GM18867 (cell line): Measurements from ENCODE around the gene GGA1.
"Not testable (repeated sequence)": the region's sequence is repeated elsewhere in the genome, so short reads cannot be mapped to it uniquely, and the experiment has no call there.

Experiments
- ATAC-seq: cut with Tn5 transposase; IDR thresholded peaks from one replicate; pipeline ENCODE4 v1.9.1; 2021; ENCODE audit warnings: mild to moderate bottlenecking, moderate library complexity; ENCODE audit not compliant: unreplicated experiment

GGA1 gene

DNA sequence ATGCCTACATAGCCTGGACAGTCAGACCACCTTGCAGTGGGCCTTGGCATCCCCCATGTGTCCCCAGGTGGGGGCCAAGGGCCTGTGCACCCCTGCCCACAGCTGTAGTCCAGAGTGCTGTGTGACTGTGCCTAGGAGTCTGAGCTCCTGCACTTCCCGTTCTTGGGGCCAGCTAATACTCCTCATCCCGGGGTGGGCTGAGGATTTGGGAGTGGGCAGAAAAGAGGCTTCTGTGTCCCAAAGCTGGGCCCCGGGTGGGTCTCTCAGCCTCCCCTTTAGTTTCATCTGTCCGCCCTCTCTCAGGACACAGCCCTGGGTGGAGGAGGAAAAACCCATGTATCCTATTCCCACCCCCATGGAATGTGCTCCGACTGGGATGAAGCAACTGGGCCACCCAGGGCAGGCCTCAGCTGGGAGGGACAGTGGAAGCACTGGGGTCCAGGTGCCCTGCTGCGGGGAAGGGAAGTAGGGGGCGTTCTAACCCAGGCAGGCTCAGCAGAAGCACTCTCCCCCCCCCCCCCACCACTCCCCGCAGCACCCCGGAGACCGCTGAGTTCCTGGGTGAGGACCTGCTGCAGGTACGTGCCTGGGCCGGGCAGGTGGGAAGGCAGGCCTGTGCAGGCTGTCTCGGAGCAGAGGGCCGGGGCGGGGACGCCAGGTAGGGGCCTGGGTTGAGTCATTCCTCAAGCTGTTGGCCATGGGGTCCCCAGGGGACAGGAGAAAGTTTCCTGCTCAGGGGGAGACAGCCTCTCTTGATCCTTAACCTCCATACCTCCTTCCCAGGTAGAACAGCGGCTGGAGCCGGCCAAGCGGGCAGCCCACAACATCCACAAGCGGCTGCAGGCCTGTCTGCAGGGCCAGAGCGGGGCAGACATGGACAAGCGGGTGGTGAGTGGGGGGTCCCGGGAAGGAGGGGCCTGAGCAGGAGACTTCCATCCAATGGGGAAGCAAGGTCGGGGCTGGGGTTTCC, 32.2 kb downstream of the GGA1 start:
- ATAC-seq = no peak

DNA sequence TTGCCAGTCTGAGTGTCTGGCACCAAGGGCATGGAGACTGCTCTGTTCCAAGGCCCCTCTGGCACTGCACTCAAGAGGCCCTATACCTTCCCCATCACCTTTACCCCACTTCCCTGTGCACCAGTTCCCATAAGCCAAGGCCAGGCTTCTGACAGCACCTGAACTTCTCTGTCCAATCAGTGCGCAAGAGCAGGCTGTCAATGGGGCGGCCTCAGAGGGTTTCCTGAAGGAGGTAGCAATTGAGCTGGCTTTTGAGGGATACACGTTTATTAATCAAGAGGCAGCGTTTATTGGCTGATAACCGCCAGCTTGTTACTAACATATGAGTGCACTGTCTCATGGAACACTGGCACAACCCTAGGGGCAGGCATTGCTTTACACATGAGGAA, 32.9 kb downstream of the GGA1 start:
- no peak for ATAC-seq

DNA sequence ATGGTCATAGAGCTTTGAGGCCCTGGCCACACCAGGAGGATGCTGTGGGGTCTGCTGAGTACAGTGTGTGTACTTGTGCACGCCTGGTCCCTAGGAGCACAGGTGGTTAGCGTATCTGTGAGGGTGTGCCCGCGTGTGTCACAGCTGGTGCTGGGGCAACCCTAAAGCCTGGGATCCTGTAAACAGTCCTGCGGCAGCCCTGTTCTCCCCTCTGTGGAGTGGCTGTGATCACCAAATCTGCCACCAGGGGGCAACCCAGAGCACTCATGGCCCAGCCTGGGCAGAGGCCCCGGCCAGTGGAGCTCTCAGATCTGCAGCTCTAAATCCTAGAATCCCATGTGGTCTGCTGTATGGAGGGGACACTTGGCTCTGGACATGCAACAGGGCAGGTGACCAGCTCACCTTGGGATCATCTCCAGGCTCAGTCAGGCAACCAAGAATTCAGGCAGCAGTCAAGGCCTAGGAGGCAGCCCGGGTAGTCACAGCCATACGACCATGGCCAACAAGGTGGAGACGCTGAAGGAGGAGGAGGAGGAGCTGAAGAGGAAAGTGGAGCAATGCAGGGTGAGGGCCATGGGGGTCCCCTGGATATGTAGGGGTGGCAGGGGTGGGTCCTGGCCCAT, 34.7 kb downstream of the GGA1 start:
- no peak for ATAC-seq

DNA sequence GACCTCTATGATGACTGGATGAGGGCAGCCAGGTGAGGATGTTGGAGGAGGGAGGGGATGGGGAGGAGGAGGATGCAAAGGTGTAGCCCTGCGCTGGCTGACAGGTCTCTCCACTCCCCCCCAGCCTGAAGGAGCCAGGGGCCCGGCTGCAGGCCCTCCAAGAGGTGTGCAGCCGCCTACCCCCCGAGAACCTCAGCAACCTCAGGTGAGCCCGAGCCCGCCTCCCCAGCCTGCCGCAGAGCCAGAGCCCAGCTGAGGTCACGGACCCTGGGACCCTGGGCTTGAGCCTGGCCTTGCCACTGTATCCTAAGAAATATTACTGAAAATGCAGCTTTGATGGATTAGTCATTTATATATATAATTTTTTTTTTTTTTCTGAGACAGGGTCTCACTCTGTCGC, 38.7 kb downstream of the GGA1 start:
- no peak for ATAC-seq

DNA sequence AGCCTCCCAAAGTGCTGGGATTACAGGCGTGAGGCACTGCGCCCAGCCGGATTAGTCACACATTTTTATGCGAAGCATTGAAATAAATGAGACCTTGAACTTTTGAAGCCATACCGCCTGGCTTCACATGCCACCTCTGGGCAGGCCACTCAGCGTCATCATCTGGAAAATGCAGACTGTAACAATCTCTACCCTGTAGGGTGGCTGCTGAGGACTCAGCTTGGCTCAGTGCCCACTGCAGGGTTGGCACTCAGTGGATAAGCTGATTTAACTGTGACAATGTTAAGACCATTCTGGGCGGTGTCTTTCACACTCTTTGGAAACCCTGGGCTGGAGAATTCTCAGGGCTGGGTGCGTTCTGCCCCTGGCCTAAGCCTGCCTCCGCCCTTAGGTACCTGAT, 39.3 kb downstream of the GGA1 start:
- ATAC-seq = no peak

DNA sequence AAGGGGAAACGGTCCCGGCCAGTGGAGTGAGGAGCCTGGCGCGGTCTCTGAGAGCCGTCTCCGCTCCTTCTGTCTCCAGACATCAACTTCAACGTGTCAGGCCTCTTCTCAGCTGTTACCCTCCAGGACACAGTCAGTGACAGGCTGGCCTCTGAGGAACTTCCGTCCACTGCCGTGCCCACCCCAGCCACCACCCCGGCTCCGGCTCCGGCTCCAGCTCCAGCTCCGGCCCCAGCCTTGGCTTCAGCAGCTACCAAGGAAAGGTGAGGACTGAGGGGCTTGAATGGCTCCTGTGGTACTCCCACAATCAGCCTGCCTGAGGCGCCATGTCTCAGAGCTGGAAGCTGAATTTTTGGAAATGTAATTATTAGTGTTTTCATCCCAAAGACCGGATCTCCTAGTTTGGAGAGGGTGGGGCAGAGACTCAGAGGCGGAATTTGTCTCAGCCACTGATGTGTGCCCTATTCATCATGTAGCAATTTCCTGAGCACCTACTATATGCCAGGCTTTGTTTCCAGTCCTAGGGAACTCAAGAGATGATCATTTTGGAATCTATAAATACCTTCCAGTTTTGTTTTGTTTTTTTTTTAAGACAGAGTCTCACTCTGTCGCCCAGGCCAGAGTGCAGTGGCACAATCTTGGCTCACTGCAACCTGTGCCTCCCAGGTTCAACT, 42.0 kb downstream of the GGA1 start:
- no peak for ATAC-seq

DNA sequence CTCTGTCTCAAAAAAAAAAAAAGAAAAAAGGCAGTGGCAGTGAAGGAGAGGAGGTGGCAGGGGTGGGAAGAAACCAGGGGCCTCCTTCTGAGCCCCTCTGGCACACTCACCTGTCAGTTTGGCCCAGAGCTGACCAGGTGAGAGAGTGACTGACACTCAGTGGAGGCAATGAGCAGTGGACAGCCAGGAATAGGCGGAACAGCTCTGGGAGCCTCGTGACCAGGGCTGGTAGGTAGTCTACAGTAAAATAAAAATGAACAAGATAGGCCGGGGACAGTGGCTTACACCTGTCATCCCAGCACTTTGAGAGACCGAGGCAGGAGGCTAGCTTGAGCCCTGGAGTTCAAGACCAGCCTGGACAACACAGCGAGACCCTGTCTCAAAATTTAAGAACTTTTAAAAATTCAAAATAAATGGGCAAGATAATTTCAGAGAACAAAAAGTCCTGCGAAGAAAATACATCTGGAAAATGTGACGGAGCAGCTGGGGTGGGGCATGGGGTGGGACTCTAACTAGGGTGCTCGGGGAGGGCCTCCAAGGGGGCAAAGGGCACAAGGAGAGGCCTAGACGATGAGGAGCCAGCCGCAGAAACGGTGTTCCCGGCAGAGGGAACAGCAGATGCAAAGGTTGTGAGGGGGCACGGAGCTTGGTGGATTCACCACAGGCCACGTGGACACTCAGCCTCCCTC, 46.1 kb downstream of the GGA1 start:
- no peak for ATAC-seq

DNA sequence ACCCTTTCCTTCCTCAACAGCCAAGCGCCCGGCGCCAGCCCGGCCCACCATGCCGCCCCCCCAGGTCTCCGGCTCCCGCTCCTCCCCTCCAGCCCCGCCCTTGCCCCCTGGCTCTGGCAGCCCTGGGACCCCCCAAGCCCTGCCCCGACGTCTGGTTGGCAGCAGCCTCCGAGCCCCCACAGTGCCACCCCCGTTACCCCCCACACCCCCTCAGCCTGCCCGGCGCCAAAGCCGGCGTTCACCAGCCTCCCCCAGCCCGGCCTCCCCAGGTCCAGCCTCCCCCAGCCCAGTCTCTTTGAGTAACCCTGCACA, 46.6 kb downstream of the GGA1 start:
- no peak for ATAC-seq

DNA sequence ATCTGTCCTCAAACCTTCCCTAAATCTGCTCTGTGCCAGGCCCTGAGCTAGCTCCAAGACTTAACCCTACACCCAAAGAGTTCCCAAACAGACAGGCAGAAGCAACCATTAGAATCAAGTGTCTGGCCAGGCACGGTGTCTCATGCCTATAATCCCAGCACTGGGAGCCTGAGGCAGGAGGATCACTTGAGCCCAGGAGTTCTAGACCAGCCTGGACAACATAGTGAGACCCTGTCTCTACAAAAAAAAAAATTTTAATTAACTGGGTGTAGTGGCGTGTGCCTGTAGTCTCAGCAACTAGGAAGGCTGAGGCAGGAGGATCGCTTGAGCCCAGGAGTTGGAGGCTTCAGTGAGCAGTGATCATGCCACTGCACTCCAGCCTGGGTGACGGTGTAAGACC, 47.9 kb downstream of the GGA1 start:
- not testable (repeated sequence) for ATAC-seq

DNA sequence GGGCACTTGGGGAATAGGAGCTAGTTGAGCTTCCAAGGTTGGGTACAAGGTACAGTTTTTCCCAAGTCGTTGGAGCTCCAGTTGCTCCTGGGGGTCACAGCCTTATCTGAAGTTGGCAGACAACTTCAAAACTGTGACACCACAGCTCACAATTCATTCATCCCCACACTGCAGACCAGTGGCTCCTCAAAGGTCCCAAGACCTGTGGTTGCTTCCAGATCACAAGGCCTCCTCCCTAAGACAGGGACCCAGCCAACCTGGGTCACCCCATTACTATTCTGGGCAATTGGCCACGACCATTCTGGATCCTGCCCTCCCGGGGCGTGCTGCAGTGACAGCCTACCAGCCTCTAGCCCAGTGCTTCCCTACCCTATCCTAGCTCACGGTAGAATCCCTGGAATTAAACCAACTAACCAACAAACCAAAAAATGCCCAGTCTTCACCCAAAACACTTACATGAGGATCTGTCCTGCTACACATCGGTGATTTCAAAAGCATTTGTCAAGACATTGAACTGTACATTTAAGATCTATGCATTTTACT, 49.0 kb downstream of the GGA1 start:
- no peak for ATAC-seq

DNA sequence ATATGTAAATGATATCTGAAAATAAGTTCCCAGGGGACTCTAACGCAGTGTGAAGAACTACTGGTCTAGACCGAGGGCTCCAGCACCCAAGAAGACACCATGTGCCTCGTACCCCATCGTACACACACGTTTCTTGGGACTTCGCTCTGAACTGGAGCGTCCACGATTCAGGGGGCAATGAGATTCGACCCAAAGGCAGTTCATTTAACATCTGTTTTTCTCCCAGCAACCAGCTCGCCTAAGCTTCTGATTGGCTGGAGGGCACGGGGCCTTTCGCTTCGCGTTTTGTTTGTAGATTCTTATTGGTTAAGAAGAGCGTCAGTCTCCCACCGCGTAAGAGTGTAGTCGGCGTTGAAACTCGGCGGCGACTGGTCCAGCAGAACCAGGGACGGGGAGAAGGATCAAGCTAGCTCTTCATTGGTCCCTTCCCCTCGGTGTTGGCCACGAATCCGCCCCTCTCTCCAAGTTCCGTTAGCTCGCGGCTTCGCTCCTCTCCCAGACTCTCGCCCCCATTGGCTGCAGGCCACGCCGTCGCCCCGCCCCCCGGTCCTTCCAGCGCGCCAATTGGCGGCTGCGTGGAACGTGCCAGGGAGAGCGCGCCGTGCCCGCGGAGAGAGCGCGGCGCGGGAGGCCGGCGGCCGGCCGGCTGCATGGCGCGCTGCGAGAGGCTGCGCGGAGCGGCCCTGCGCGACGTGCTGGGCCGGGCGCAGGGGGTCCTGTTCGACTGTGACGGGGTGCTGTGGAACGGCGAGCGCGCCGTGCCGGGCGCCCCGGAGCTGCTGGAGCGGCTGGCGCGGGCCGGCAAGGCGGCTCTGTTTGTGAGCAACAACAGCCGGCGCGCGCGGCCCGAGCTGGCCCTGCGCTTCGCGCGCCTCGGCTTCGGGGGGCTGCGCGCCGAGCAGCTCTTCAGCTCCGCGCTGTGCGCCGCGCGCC, 49.8 kb downstream of the GGA1 start, which contains the start of gene PDXP:
PDXP (plus strand) TSS at position 591 of the 933 bp plus-strand sequence; CDS start at position 651, 60 bp downstream.
- peak; percentile 75 for ATAC-seq

DNA sequence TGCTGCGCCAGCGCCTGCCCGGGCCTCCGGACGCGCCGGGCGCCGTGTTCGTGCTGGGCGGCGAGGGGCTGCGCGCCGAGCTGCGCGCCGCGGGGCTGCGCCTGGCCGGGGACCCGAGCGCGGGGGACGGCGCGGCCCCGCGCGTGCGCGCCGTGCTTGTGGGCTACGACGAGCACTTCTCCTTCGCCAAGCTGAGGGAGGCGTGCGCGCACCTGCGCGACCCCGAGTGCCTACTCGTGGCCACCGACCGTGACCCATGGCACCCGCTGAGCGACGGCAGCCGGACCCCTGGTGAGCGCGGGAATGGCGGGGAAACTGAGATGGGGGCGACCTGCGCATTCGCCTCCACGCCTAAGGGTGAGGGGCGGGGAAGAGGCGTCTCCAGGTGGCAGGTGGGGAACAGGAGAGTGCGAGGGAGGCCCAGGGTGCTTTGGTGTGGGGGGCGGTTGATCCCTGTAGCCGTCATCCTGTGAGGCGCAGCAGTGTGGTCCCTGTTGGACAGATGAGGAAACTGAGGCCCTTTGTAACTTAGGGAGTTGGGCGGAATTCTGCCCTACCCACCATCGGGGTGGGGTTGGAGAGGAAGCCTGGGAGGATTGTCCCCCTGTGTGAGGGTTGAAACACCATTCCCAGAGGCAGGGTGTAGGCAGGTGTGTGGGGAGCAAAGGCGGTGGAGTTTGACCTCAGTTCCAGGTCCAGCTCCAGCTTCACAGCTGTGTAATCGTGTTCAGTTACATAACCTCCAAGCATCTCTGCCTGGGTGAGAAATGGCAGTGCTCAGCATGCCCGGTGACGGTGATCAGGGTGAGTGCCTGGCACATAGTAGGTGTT, 50.6 kb downstream of the GGA1 start:
- ATAC-seq = peak; percentile 20

DNA sequence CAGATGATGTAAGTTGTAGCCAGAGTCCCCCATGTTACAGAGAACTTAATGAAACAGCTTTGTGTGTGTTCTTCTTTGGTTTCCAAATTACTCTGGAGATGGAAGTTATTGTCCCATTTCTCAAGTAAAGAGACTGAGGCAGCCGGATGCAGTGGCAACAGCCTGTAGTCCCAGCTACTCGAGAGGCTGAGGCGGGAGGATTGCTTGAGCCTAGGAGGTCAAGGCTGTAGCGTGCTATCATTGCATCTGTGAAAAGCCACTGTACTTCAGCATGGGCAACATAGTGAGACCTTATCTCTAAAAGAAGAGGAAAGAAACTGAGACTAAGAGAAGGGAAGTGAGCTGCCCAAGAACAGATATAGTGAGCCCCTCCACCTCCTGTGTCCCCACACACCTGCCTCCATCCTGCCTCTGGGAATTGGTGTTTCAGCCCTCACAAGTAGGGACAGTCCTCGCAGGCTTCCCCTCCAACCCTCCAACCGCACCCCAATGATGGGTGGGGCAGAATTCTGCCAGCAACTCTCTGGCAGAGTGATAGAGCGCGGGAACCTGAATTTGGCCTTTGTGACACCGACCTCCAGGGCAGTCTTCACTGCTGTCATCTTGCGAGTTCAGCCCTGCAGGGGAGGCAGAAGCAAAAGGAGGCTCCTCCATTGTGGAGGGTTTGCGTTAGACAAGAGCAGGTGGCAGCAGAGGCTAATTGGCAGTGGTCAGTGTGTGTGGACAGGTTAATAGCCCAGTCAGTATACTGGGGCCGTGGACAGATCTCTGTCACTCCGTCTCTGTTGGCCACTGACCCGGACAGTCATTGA, 51.5 kb downstream of the GGA1 start:
- ATAC-seq = no peak

DNA sequence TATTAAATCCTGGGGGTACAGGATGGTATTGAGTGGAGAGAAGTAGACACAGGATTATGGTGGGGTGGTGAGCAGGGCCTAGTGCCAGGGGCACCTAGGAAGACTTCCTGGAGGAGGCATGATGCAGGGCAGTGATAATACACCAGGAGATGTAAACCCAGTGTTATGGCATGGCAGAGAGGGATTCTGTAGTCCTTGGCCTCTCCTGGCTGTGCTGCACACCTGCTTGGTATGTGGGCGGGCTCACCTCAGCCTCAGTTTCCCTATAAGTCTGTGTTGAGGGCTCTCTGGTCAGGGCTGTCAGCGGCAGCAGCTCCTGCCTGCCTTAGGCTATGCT, 52.0 kb downstream of the GGA1 start:
- ATAC-seq = no peak

DNA sequence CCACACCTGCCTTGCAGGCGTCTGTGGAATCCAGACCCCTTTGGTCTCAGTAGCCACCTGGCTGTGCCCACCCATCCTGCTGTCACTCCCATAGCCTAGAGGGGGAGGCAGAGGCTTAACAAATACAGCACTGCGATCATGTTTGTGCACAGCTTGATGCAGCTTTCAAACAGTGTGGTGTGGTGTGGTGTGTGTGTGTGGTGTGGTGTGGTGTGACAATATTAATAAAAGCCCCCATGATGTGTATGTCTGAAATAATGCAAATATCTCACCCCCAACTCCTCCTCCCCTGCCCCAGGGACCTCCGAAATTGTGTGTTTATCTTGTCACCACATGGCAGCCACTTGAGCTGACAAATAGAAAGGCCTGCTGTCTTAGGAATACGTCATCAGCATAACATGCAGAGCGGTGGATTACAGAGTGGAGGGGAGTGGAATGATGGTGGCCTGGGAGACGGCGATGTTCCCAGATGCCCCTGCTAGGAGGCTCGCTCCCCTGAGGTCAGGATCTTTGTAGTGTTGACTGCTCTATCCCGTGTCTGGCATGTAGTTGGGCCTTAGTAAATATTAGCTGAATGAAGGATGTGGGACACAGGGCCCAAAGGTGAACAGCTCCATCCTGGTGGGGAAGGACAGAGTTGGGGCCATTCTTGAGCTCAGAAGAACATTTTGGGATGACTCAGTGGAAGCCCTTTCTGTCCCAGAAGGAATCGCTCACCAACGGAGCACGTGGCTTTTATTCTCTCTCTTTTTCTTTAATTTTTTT, 52.7 kb downstream of the GGA1 start:
- no peak for ATAC-seq

DNA sequence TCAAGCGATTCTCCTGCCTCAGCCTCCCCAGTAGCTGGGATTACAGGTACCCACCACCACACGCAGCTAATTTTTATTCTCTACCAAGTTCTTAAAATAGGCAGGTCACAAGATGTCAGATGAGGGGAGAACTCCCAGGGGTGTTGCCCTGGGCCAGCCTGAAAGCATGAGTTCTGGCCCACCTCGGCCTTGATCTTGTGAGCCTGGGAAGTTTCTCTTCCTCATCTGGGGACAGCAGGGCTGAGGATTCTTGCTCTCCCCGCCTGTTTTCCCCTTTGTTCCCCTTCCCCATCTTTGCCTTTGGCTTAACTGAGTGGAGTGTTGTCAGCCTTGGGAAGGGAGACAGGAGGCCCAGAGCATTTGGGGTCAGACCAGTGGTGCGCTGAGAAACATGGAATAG, 53.4 kb downstream of the GGA1 start:
- ATAC-seq = no peak

DNA sequence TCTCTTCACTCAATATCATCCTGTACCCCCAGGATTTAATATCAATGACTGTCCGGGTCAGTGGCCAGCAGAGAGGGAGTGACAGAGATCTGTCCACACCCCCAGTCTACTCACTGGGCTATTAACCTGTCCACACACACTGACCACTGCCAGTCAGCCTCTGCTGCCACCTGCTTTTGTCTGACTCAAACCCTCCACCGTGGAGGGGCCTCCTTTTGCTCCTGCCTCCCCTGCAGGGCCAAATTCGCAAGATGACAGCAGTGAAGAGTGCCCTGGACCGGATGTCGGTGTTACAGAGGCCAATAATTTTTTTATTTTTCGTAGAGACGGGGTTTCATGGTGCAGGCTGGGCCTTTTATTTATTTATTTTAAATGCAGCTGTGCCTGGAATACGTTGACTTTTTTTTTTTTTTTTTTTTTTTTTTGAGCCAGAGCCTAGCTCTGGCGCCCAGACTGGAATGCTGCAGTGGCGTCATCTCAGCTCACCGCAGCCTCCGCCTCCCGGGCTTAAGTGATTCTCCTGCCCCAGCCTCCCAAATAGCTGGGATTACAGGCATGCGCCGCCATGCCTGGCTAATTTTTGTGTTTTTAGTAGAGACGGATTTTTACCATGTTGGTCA, 55.0 kb downstream of the GGA1 start:
- ATAC-seq = no peak
